Anterior cingulate cortex (tissue), 58 donors: Measurements from ENCODE around the gene PRDM12.
A peak's percentile ranks its signal among the peaks of the same experiment; 100 is the strongest.
"Not testable (repeated sequence)": the region's sequence is repeated elsewhere in the genome, so short reads cannot be mapped to it uniquely, and the experiment has no call there.

ENCODE experiments used
- DNase-seq, 58 donors: peaks; one replicate each; lab custom pipeline; 2025; lab: John Stamatoyannopoulos, UW

The PRDM12 gene

GRCh38 chr9:130685945-130686344, 21.6 kb downstream of the PRDM12 start:
- DNase-seq = not testable (repeated sequence)

- DNase-seq = no peak
These were observed 23.2 kb downstream of the PRDM12 start for GRCh38 chr9:130687615-130688014.

GRCh38 chr9:130688072-130688471, 23.7 kb downstream of the PRDM12 start:
- no peak for DNase-seq

GRCh38 chr9:130689572-130689936, 25.2 kb downstream of the PRDM12 start:
- DNase-seq = no peak

GRCh38 chr9:130689937-130690700, 25.7 kb downstream of the PRDM12 start:
- DNase-seq = peak in 32 of 58 donors; percentile 2 to 77 (median 20)

GRCh38 chr9:130692321-130692720, 27.9 kb downstream of the PRDM12 start:
- peak in 19 of 58 donors; percentile 4 to 39 (median 19) for DNase-seq

- peak in 3 of 58 donors; percentile 29 to 66 (median 51) for DNase-seq
These were observed 28.7 kb downstream of the PRDM12 start for GRCh38 chr9:130693101-130693425.

- peak; percentile 61 to 99 (median 95) for DNase-seq
These were observed 29.2 kb downstream of the PRDM12 start, which contains the start of gene EXOSC2 for GRCh38 chr9:130693426-130694191. Gene EXOSC2, plus strand, starts transcription at chr9:130693780. Its CDS starts 12 bp downstream, at chr9:130693792.

- DNase-seq = no peak
These were observed 29.8 kb downstream of the PRDM12 start for GRCh38 chr9:130694205-130694604.

- no peak for DNase-seq
These were observed 31.8 kb downstream of the PRDM12 start for GRCh38 chr9:130696139-130696650.

- no peak for DNase-seq
These were observed 32.6 kb downstream of the PRDM12 start for GRCh38 chr9:130696996-130697395.

GRCh38 chr9:130698514-130698913, 34.1 kb downstream of the PRDM12 start:
- DNase-seq = no peak

- DNase-seq = no peak
These were observed 34.7 kb downstream of the PRDM12 start for GRCh38 chr9:130699047-130699446.

GRCh38 chr9:130701059-130702022, 36.9 kb downstream of the PRDM12 start:
- DNase-seq = peak in 50 of 58 donors; percentile 10 to 83 (median 53)

GRCh38 chr9:130703501-130703900, 39.1 kb downstream of the PRDM12 start:
- no peak for DNase-seq

- DNase-seq = peak in 27 of 58 donors; percentile 2 to 78 (median 17)
These were observed 43.0 kb downstream of the PRDM12 start for GRCh38 chr9:130707225-130707976.

- no peak for DNase-seq
These were observed 46.5 kb downstream of the PRDM12 start for GRCh38 chr9:130710822-130711352.

GRCh38 chr9:130711469-130711868, 47.1 kb downstream of the PRDM12 start:
- no peak for DNase-seq
